CD4-positive, alpha-beta T cell (primary cell): ENCODE results near the gene ZFP1. TPM values are rescaled to one million over a fixed set of nuclear protein-coding genes. Genes with fewer than 3 reads are reported as not detected.

Experiments
- ATAC-seq: fragments of 200-7000 bp; cut with Tn5 transposase; one replicate; pipeline ENCODE4 v1.10.0; 2022; ENCODE audit warnings: mild to moderate bottlenecking; ENCODE audit not compliant: poor library complexity
- CTCF ChIA-PET: fragments of 350-600 bp; sonication (Branson Sonifier 250); formaldehyde crosslinking; loops from one replicate; lab custom pipeline; 2021; ENCODE audit warnings: antibody characterized with exemption, inconsistent platforms; lab: Charles Lee
- POLR2A ChIA-PET: fragments of 350-600 bp; sonication (Branson Sonifier 250); formaldehyde crosslinking; loops from one replicate; lab custom pipeline; 2021; ENCODE audit warnings: antibody characterized with exemption, inconsistent platforms; lab: Charles Lee
- DNase-seq, 14 experiments: peaks; one replicate each; pipeline ENCODE4 v3.0.0-alpha.2; 2013 to 2020; ENCODE audit warnings: mixed read lengths in 2 of 14
- H3K27ac ChIP-seq, 2 donors: one replicate each; pipeline versions ENCODE4 v1.5.1 to v1.7.0; 2013; ENCODE audit warnings: low read length in 2 of 2, low read depth in 1 of 2, mild to moderate bottlenecking in 1 of 2
- H3K27me3 ChIP-seq, 2 experiments: 1 replicate in 1 of 2; 2 replicates in 1 of 2; pipeline versions ENCODE4 v1.6.1 to v1.7.0; 2013; ENCODE audit warnings: low read length in 2 of 2, control low read depth in 1 of 2, mild to moderate bottlenecking in 1 of 2, moderate library complexity in 1 of 2; ENCODE audit not compliant: insufficient read depth in 2 of 2, control insufficient read depth in 1 of 2
- H3K36me3 ChIP-seq: one replicate; pipeline ENCODE4 v1.6.1; 2013; ENCODE audit warnings: low read length, control low read depth; ENCODE audit not compliant: insufficient read depth
- H3K4me1 ChIP-seq: one replicate; pipeline ENCODE4 v1.6.1; 2013; ENCODE audit warnings: low read length, control low read depth; ENCODE audit not compliant: insufficient read depth
- H3K4me3 ChIP-seq: one replicate; pipeline ENCODE4 v1.5.1; 2013; ENCODE audit warnings: mild to moderate bottlenecking, low read length, moderate library complexity
- H3K9me3 ChIP-seq, 2 experiments: 1 replicate in 1 of 2; 2 replicates in 1 of 2; pipeline versions ENCODE4 v1.6.1 to v1.7.0; 2013; ENCODE audit warnings: low read length in 2 of 2, mild to moderate bottlenecking in 2 of 2, control low read depth in 1 of 2, moderate library complexity in 1 of 2; ENCODE audit not compliant: control insufficient read depth in 1 of 2, insufficient read depth in 1 of 2
- H3K27ac Mint-ChIP-seq: one replicate; pipeline ENCODE4 v1.8.0; 2020; ENCODE audit warnings: mixed read lengths
- H3K27me3 Mint-ChIP-seq: one replicate; pipeline ENCODE4 v1.8.0; 2021; ENCODE audit warnings: mixed read lengths
- H3K36me3 Mint-ChIP-seq: one replicate; pipeline ENCODE4 v1.8.0; 2021; ENCODE audit warnings: low read depth, mixed read lengths
- H3K4me1 Mint-ChIP-seq: one replicate; pipeline ENCODE4 v1.8.0; 2021; ENCODE audit warnings: low read depth, mixed read lengths
- H3K4me3 Mint-ChIP-seq: one replicate; pipeline ENCODE4 v1.8.0; 2020; ENCODE audit warnings: mild to moderate bottlenecking, mixed read lengths
- H3K9me3 Mint-ChIP-seq: one replicate; pipeline ENCODE4 v1.8.0; 2020; ENCODE audit warnings: mixed read lengths
- intact Hi-C, 2 experiments: fragments of 100-400 bp; cut with DNase I in 1 of 2; cut with micrococcal nuclease in 1 of 2; formaldehyde crosslinking; loops; one replicate each; pipeline versions ENCODE4 v1.15.1 to v1.9.0; 2023 to 2025; cut with DNase I, micrococcal nuclease
- total RNA-seq, 174 experiments: library from RNA in 2 of 174; stranded (reverse) in 2 of 174; gene quantifications; one replicate each; pipeline ENCODE4 v1.2.3 and lab custom pipeline; 2021 to 2026
- TF ChIP-seq, protein P1 (sequence below): fragments of 200-600 bp; IDR thresholded peaks from one replicate; pipeline ENCODE4 v1.8.0; 2022; ENCODE audit warnings: antibody characterized with exemption, mild to moderate bottlenecking

ZFP1 gene
- total RNA-seq, 2 experiments from 2014 or later = 6.2 to 7.5 TPM

DNA sequence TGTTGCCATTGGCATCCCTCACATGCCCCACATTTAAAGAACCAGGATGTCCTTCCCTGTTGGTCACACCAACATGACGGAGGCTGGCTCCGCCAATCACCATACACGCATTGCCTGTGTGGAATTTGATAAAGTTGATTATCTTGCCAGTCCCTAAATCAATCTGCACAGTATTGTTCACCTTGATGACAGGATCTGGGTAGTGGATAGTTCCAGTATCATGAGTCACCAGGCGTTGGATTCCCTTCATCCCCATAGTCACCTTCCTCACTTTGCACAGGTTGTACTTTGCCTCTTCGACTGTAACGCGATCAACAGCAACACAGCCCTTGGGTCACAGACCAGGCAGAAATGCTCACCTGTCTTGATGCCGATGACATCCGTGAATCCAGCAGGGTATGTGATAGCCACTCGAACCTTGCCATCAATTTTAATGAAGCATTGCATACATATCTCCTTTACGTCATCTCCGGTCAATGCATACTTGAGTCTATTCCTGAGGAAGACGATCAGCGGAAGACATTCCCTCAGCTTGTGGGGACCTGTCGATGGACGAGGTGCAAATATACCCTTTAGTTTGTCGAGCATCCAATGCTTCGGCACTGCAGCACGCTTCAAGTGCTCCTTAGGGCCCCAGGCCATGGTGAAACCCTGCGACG lies 44.4 kb downstream of the ZFP1 start:
- no peak for ATAC-seq
- Mint-ChIP-seq H3K4me1 (no peaks in the 10 kb centered on the region), H3K4me3 (no peak overlapping the region), H3K36me3 (no peaks in the 10 kb centered on the region), H3K27ac (no peak overlapping the region), H3K9me3 (no peaks in the 10 kb centered on the region), H3K27me3 (peaks cover 17% of the 10 kb centered on the region)
- Histone ChIP-seq H3K4me3 (no peak overlapping the region), H3K36me3 (no peaks in the 10 kb centered on the region), H3K4me1 (no peaks in the 10 kb centered on the region), H3K27me3 (peaks cover under 1 to 6% of the 10 kb centered on the region in 2 experiments), H3K27ac (no peak overlapping the region), H3K9me3 (peaks cover 0 to 3% of the 10 kb centered on the region in 2 experiments)
- ChIA-PET POLR2A (no interaction called here), CTCF (no interaction called here)
- intact Hi-C loops = loop anchor here in 1 of 2 experiments (10.0 kb wide), 1 partner anchor 1982 kb away; no protein-coding TSS in a partner anchor
- no peak for DNase-seq
- TF ChIP-seq, protein P1, sequence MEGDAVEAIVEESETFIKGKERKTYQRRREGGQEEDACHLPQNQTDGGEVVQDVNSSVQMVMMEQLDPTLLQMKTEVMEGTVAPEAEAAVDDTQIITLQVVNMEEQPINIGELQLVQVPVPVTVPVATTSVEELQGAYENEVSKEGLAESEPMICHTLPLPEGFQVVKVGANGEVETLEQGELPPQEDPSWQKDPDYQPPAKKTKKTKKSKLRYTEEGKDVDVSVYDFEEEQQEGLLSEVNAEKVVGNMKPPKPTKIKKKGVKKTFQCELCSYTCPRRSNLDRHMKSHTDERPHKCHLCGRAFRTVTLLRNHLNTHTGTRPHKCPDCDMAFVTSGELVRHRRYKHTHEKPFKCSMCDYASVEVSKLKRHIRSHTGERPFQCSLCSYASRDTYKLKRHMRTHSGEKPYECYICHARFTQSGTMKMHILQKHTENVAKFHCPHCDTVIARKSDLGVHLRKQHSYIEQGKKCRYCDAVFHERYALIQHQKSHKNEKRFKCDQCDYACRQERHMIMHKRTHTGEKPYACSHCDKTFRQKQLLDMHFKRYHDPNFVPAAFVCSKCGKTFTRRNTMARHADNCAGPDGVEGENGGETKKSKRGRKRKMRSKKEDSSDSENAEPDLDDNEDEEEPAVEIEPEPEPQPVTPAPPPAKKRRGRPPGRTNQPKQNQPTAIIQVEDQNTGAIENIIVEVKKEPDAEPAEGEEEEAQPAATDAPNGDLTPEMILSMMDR = no peak

DNA sequence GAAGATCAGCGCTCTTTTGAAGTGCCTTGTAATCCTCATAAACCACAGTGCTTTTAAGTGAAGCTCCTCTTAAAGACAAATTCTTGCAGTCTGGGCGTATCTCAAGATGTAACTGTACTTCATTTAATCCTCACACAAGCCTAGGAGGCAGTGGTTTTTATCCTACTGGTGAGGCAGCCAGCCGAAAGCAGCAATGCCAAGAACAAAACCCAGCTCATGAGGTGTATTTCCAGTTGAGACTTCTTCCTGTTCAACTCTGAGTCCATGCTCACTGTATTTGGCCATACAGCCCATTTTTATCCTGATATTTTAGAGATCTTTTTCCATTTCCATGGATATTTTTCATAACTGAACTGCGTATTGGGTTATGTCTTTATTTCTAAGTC lies 44.9 kb downstream of the ZFP1 start:
- TF ChIP-seq, protein P1 = no peak
- POLR2A ChIA-PET = no interaction called here
- intact Hi-C loops = loop anchor here in 1 of 2 experiments (10.0 kb wide), 1 partner anchor 1982 kb away; no protein-coding TSS in a partner anchor

DNA sequence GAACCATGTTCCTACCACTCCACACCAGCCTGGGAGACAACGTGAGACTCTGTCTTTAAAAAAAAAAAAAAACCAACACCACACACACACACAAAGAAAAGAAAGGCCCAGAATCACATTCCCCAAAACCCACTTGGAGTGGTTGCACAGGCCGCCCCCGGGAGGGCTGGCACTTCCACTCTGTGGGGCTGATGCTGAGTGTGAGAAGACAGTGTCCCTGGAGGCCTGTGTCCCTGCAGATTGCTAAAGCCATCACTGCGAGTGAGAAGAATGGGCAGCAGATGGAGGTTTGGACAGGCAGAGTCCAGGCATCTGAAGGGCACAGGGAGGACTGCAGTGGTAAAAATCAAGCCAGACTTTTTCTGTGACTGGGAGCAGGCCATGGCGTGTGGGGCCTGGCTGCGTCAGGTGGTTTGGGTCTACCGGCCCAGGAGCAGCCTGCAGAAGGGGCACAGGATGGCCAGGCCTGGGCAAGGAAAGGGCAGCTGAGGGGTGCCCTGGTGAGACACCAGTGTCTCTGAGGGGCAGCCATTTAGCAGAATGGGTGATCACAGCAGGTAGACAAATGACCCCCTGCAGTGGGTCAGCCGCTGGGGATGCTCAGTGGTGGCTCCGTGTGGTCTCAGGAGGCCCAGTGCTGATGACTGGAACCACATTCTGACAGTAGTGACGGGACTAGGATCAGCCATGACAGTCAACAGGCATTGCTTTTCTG lies 45.6 kb downstream of the ZFP1 start:
- H3K36me3 Mint-ChIP-seq = no peaks in the 10 kb centered on the region
- intact Hi-C loops = loop anchor here in 1 of 2 experiments (10.0 kb wide), 1 partner anchor 1981 kb away; no protein-coding TSS in a partner anchor
- no peaks in the 10 kb centered on the region for H3K9me3 Mint-ChIP-seq
- CTCF ChIA-PET = no interaction called here
- no peak for DNase-seq
- H3K27me3 Mint-ChIP-seq = peaks cover 25% of the 10 kb centered on the region
- TF ChIP-seq, protein P1 = no peak
- H3K27ac Mint-ChIP-seq = no peak overlapping the region
- ATAC-seq = no peak
- Histone ChIP-seq H3K4me1 (no peaks in the 10 kb centered on the region), H3K4me3 (no peak overlapping the region), H3K36me3 (no peaks in the 10 kb centered on the region), H3K27ac (no peak overlapping the region), H3K27me3 (peaks cover 4 to 7% of the 10 kb centered on the region in 2 experiments), H3K9me3 (peaks cover 0 to 3% of the 10 kb centered on the region in 2 experiments)
- H3K4me3 Mint-ChIP-seq = no peak overlapping the region
- POLR2A ChIA-PET = no interaction called here
- H3K4me1 Mint-ChIP-seq = no peaks in the 10 kb centered on the region

More for the DNA sequence above, 44.9 kb downstream of the ZFP1 start:
- Mint-ChIP-seq H3K4me1 (no peaks in the 10 kb centered on the region), H3K9me3 (no peaks in the 10 kb centered on the region), H3K27ac (no peak overlapping the region), H3K36me3 (no peaks in the 10 kb centered on the region), H3K4me3 (no peak overlapping the region), H3K27me3 (peaks cover 22% of the 10 kb centered on the region)
- CTCF ChIA-PET = no interaction called here
- Histone ChIP-seq H3K27ac (no peak overlapping the region), H3K4me3 (no peak overlapping the region), H3K9me3 (peaks cover 0 to 3% of the 10 kb centered on the region in 2 experiments), H3K4me1 (no peaks in the 10 kb centered on the region), H3K27me3 (peaks cover 4 to 7% of the 10 kb centered on the region in 2 experiments), H3K36me3 (no peaks in the 10 kb centered on the region)
- no peak for DNase-seq
- no peak for ATAC-seq
